NCI-H2227 (cell line): ENCODE results near the gene C1QL2.

Experiments
- DNase-seq: peaks from one replicate; lab custom pipeline; 2025; ENCODE audit not compliant: unreplicated experiment; lab: John Stamatoyannopoulos, UW

The C1QL2 gene

GRCh38 chr2:119158563-119159347, at the start of gene C1QL2:
Gene C1QL2, minus strand, starts transcription at chr2:119158751. Its CDS starts 482 bp downstream, at chr2:119158269.
- DNase-seq: peak; percentile 68

GRCh38 chr2:119207447-119207846, 48.9 kb upstream of the C1QL2 start:
- no peak for DNase-seq

GRCh38 chr2:119206201-119206600, 47.6 kb upstream of the C1QL2 start:
- no peak for DNase-seq

DNA sequence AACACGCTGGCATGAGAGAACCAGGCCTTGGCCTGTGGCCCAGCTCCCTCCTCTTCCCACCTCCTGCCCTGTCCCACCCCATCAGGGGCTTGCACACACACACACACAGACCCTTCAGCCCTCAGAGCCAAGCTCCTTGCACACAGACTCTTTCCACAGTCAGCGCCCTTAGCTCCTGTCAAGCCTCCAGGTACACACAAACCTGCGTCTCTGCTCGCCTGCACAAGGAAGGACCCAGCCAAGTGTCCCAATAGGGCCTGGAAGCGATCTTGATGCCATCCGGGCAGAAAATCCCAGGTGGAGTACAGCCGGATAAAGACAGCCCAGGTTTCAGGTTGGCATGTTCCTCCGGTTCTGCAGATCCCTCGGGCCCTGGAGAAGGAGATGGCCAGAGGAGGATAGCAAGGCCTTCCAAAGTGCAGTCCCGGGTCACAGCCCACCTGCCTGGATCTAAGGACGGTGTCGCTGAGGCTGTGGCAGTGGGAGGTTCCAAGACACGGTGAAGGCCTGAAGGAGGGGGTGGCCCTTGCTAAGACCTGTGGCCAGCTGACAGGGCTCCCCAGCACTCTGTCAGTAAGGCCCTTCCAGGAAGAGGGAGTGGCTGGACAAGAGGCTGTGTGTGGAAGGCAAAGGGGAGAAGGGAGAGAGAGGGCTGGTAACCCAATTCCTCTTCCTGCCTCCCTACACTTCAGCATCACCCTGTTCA, 46.6 kb upstream of the C1QL2 start:
- no peak for DNase-seq

GRCh38 chr2:119204525-119204924, 46.0 kb upstream of the C1QL2 start:
- no peak for DNase-seq

GRCh38 chr2:119202610-119203310, 44.2 kb upstream of the C1QL2 start:
- no peak for DNase-seq

DNA sequence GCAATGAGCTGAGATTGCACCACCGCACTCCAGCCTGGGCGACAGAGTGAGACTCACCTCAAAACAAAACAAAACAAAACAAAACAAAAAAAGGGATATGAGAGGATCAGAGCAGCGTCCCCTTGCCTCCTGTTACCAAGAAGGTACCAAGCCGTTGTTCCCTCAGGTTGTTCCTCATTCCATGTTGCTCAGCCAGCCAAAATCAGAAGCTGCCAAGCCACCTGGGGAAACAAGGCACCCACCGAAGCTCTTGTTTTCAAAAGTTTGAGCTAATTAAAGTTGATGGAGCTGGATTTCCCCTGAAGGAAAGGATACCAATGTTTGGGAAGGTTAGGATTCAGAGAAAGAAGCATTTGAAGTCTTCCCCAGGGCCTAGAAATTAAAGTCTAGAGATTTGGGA, 43.3 kb upstream of the C1QL2 start:
- no peak for DNase-seq

- no peak for DNase-seq
These were observed 39.8 kb upstream of the C1QL2 start for GRCh38 chr2:119198240-119198840.

DNA sequence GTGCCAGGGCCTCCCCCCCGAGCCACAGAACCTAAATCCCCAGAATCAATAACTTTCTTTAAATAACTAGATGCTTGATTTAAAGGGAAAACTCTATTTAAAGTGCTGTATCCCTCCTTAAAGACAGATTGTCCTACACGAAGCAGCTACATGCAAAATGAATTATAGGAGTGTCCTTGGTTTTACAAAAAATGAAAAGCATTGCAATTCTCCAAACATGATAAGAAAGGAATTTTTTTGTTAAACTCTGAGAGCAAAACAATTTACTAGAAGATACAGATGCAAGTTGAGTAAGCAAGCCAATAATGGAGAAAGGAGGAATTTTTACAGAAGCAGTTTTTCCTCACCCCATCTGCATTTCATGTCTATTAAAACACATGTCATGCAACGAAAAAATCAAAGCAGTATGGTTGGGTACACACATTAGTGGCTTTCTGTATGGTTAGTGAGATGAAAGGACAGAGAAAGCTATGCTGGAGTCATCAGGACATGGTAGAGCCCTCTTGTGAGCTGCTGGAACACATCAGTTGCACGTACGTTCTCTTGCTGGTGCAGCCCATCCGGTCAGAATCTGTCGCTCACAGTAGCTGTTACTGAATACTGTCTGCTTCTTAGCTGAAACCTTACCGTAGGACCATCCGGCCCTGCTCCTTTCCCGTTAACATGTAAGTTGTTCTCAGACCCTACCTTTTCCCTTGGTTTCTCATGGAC, 39.1 kb upstream of the C1QL2 start:
- no peak for DNase-seq

DNA sequence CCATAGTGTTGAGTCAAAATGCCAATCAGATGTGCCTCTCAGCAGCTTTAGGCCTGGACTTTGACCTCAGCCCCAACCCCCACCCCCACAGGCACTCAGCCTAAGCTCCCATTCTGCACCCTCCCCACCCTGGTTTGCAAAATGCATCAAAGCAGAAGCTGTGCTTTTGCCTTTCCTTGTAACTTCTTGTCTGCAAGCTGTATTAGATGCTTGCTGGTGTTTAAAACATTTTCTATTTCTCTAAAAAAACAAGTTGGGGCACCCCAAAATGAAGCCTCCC, 38.5 kb upstream of the C1QL2 start:
- no peak for DNase-seq

DNA sequence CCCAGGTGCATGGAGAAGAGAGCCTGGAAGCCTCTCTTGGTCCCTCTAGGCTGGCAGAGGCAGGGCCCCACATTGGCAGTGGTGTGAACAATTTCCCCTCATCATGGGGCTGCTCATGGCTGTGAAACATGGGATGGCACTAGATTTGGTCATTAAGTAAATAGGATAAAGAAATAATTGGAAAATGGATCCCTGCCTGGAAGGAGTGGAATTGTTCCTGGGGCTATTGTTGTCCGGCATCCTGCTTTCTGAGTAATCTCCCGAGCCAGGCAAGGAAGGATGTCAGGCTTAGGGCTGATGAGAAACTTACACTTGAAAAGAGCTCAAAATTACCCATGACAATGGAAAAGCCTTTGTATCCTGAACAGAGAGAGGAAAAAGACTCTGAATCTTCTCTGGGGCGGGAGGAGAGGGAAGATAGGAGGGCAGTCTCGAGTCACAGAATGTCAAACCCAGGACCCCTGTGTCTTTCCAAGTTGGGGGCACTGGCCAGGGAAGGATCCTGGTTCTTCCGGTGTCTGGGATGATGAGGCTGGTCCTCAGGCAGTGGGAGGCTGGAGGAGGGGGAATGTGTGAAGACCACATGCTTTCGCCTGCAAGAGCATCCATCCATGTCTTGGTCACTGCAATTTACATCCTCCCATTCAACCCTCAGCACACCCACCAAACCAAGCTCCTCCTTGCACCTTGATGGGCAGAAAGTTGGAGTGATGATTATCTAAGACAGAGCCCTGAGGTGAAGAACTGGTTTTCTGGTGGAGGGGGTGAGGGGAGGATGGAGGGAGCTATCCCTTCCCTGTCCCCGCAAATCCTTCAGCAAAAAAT, 38.0 kb upstream of the C1QL2 start:
- no peak for DNase-seq

- DNase-seq: no peak
These were observed 37.3 kb upstream of the C1QL2 start for GRCh38 chr2:119195887-119196286.

DNA sequence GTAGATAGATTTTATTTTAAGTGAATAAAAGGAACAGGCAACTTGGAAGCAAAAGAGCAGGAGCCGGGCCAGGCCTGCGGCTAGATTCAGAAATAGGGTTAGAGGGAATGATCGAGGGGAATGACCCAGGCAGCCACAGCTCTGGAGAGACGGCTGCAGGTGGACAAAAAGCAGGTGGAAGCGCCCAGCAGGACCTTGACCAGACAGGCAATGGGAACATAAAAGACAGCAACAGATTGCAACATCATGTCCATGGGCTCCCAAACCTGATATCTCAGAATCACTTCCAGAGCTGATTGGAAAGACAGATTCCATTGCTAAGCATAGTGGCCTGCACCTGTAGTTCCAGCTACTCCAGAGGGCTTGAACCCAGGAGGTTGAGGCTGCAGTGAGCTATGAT, 36.5 kb upstream of the C1QL2 start:
- no peak for DNase-seq

- no peak for DNase-seq
These were observed 34.3 kb upstream of the C1QL2 start for GRCh38 chr2:119192893-119193292.

GRCh38 chr2:119190321-119191111, 32.0 kb upstream of the C1QL2 start:
- DNase-seq: no peak

DNA sequence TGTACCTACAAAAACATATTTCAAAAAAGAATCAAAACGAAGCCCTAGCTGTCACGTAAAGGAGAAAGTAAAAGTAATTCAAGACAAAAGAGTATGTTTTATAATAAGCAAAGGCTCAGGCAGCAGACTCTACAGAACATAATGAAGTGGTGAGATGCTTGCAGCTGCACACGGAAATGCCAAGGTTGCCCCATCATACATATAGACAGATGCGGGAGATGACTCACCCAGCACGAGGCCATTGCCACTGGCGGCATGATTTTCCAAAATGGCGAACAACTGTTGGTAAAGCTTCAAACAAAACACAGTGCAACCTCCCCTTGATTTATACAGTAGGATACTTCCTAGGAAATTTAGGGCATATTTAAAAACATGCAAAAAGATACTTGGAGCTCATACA, 26.0 kb upstream of the C1QL2 start:
- no peak for DNase-seq

DNA sequence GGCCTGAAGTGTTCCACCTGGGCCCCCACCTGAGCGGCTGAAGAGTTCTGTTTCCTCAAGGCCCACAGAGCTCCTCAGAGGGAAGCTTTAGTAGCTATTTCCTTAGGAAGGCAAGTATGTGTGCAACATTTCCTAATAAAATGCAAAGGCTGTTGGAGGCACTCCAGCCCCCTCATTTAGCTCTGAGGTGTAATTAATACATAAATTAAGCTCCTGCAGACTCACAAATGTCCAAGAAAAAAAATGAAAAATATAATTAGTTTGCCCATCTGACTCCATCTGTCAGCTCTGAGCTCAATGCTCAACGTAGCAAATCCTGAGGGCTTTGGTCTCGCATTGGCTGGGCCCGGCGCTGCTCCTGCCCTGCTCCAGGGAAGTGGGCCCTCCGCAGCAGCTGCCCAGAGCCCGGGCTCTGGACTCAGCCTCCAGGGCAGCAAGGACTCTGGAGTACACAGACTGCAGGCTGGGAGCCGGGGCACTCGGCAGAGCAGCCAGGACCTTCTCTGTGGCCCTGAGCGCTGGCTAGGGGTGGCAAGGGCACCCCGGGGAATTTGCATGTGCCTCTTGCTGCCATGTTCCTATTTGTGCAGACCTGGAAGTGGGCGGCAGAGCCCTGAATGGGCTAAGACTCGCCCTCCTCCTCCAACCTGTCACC, 23.4 kb upstream of the C1QL2 start:
- no peak for DNase-seq

DNA sequence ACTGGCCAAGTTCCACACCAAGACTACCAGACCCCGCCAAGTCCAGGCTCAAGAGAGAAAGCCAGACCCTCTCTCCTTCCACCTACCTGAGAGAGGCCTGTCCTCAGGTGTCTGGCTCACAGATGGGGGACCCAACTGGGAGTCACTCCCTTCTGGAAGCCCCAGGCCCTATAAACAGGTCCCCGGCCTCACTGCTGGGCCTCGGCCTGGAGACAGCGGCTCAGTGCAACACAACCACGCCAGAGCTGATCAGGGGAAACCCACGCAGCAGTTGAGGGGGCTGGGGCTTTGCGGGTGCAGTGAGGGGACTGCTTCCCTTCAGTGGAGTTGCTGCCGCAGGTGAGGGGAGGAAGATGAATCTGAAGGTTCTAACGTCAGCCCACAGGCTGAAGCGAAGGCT, 22.8 kb upstream of the C1QL2 start:
- DNase-seq: no peak

GRCh38 chr2:119180892-119181291, 22.3 kb upstream of the C1QL2 start:
- DNase-seq: no peak
